Parathyroid adenoma (tissue), 2 donors: ENCODE results near the gene AGBL3.

Experiments used
- H2AFZ ChIP-seq: fragments of 300-600 bp; sonication (generic); one replicate; pipeline ENCODE4 v1.7.0; 2017; ENCODE audit warnings: antibody characterized with exemption, mild to moderate bottlenecking
- H3K27ac ChIP-seq: fragments of 300-600 bp; sonication (generic); one replicate; pipeline ENCODE4 v1.7.0; 2017
- H3K27me3 ChIP-seq: fragments of 300-600 bp; sonication (generic); one replicate; pipeline ENCODE4 v1.7.0; 2017; ENCODE audit warnings: low read length; ENCODE audit not compliant: control insufficient read depth, insufficient read depth
- H3K36me3 ChIP-seq: fragments of 300-600 bp; sonication (generic); one replicate; pipeline ENCODE4 v1.7.0; 2017; ENCODE audit warnings: low read length; ENCODE audit not compliant: control insufficient read depth, insufficient read depth
- H3K4me1 ChIP-seq: fragments of 300-600 bp; sonication (generic); one replicate; pipeline ENCODE4 v1.7.0; 2017; ENCODE audit warnings: control low read depth
- H3K4me2 ChIP-seq: fragments of 300-600 bp; sonication (generic); one replicate; pipeline ENCODE4 v1.7.0; 2017; ENCODE audit warnings: low read length
- H3K4me3 ChIP-seq: fragments of 300-600 bp; sonication (generic); one replicate; pipeline ENCODE4 v1.7.0; 2017; ENCODE audit warnings: low read depth, low read length
- H3K79me2 ChIP-seq: fragments of 300-600 bp; sonication (generic); one replicate; pipeline ENCODE4 v1.7.0; 2017; ENCODE audit warnings: control low read depth
- H3K9ac ChIP-seq: fragments of 300-600 bp; sonication (generic); one replicate; pipeline ENCODE4 v1.7.0; 2017; ENCODE audit warnings: mild to moderate bottlenecking
- H3K9me3 ChIP-seq: fragments of 300-600 bp; sonication (generic); one replicate; pipeline ENCODE4 v1.7.0; 2017; ENCODE audit warnings: low read length; ENCODE audit not compliant: control insufficient read depth
- CTCF ChIP-seq: fragments of 300-600 bp; sonication (generic); IDR thresholded peaks from one replicate; pipeline ENCODE4 v1.7.0; 2017; ENCODE audit warnings: antibody characterized with exemption, mild to moderate bottlenecking
- donor health status: primary hyperparathyroidism.

The AGBL3 gene

GRCh38 chr7:134993877-134994456 is 7.7 kb downstream of the AGBL3 start:
- Histone ChIP-seq H3K4me2 (no peak overlapping the region), H2AFZ (no peak overlapping the region), H3K27me3 (no peaks in the 10 kb centered on the region), H3K9ac (no peak overlapping the region), H3K79me2 (no peaks in the 10 kb centered on the region), H3K4me3 (no peak overlapping the region), H3K9me3 (no peaks in the 10 kb centered on the region), H3K36me3 (no peaks in the 10 kb centered on the region), H3K4me1 (peaks cover 2% of the 10 kb centered on the region), H3K27ac (no peak overlapping the region)
- TF ChIP-seq CTCF, result no peak

GRCh38 chr7:134995239-134996096 is 9.2 kb downstream of the AGBL3 start:
- Histone ChIP-seq H3K27ac (no peak overlapping the region), H3K4me3 (no peak overlapping the region), H3K9me3 (no peaks in the 10 kb centered on the region), H3K9ac (no peak overlapping the region), H3K4me2 (no peak overlapping the region), H3K79me2 (no peaks in the 10 kb centered on the region), H2AFZ (no peak overlapping the region), H3K36me3 (no peaks in the 10 kb centered on the region), H3K4me1 (peaks cover 2% of the 10 kb centered on the region), H3K27me3 (no peaks in the 10 kb centered on the region)
- TF ChIP-seq CTCF, result no peak

- Histone ChIP-seq H3K4me2 (no peak overlapping the region), H3K27ac (no peak overlapping the region), H3K9me3 (no peaks in the 10 kb centered on the region), H3K9ac (no peak overlapping the region), H3K27me3 (no peaks in the 10 kb centered on the region), H3K36me3 (no peaks in the 10 kb centered on the region), H3K4me3 (no peak overlapping the region), H3K4me1 (peaks cover 2% of the 10 kb centered on the region), H2AFZ (no peak overlapping the region), H3K79me2 (no peaks in the 10 kb centered on the region)
- TF ChIP-seq CTCF, result no peak
Measured at GRCh38 chr7:134996097-134996550, 9.8 kb downstream of the AGBL3 start.

GRCh38 chr7:134997214-134997885 is 11.0 kb downstream of the AGBL3 start:
- TF ChIP-seq CTCF, result no peak
- Histone ChIP-seq H3K79me2 (no peaks in the 10 kb centered on the region), H3K27me3 (no peaks in the 10 kb centered on the region), H2AFZ (no peak overlapping the region), H3K36me3 (no peaks in the 10 kb centered on the region), H3K4me1 (no peaks in the 10 kb centered on the region), H3K4me3 (no peak overlapping the region), H3K9me3 (no peaks in the 10 kb centered on the region), H3K27ac (no peak overlapping the region), H3K4me2 (no peak overlapping the region), H3K9ac (no peak overlapping the region)
